HepG2 (cell line): ENCODE results near the gene PPP1R12B.
"Not testable (repeated sequence)": the region's sequence is repeated elsewhere in the genome, so short reads cannot be mapped to it uniquely, and the experiment has no call there.

Experiments used
- ATF7 ChIP-seq, 2 experiments: fragments of 450-650 bp in 1 of 2; sonication (generic) in 1 of 2; formaldehyde crosslinking in 1 of 2; IDR thresholded peaks; 2 replicates each; pipeline versions ENCODE4 v1.4.0 to v1.6.1; 2016 to 2020; ENCODE audit warnings: antibody characterized with exemption in 1 of 2, mild to moderate bottlenecking in 1 of 2, missing genetic modification reagents in 1 of 2
- HDAC2 ChIP-seq: sonication (generic); formaldehyde crosslinking; IDR thresholded peaks from 2 replicates; pipeline ENCODE4 v1.4.0; 2020; ENCODE audit warnings: missing genetic modification reagents
- ZNF780A ChIP-seq: sonication (generic); formaldehyde crosslinking; IDR thresholded peaks from 2 replicates; pipeline ENCODE4 v1.8.0; 2022; ENCODE audit warnings: mild to moderate bottlenecking, missing genetic modification reagents, moderate library complexity

DNA sequence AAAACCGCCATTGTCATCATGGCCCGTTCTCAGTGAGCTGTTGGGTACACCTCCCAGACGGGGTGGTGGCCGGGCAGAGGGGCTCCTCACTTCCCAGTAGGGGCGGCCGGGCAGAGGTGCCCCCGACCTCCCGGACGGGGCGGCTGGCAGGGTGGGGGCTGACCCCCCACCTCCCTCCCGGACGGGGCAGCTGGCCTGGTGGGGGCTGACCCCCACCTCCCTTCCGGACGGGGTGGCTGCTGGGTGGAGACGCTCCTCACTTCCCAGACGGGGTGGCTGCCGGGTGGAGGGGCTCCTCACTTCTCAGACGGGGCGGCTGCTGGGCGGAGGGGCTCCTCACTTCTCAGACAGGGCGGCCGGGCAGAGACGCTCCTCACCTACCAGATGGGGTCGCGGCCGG is 103.1 kb downstream of the PPP1R12B start:
- not testable (repeated sequence) for TF ChIP-seq HDAC2; ZNF780A (CRISPR knock-in tag); ATF7 (IDR thresholded peaks at IDR 0.05); ATF7 (CRISPR knock-in tag; IDR thresholded peaks at IDR 0.05)
